ENCODE results near the gene CRB1. TPM values are rescaled to one million over a fixed set of nuclear protein-coding genes. Genes with fewer than 3 reads are reported as not detected.

The CRB1 gene
- total and polyA plus RNA-seq, 2 of the 8 experiments (the other 6 are each of a cell fraction or from before 2014, with no cell fraction given) = 0.03 TPM; not detected in 1

GRCh38 chr1:197234581-197234980 is 33.5 kb upstream of the CRB1 start:
- H3K4me3 ChIP-seq (ENCODE audit: extremely low read depth in 1 of 4, insufficient read depth in 2 of 4, low read depth in 3 of 4, low read length in 4 of 4) = no peak overlapping the region
- FAIRE-seq (no peak), DNase-seq (ENCODE audit: low read depth in 1 of 2, low spot score in 2 of 2) (no peak)
- H2BK20ac ChIP-seq (ENCODE audit: low read length) = no peak overlapping the region
- no peak overlapping the region for H3K56ac ChIP-seq (replicated peaks; ENCODE audit: insufficient read length, low read depth, low read length)
- no peak for TF ChIP-seq CHD1 (IDR thresholded peaks at IDR 0.05; ENCODE audit: low read depth, low read length)
- TF ChIP-seq KDM1A (IDR thresholded peaks at IDR 0.05; ENCODE audit: borderline replicate concordance, low read length) = no peak
- TF ChIP-seq MAX (IDR thresholded peaks at IDR 0.05) = no peak
- TF ChIP-seq NRF1 (IDR thresholded peaks at IDR 0.05; ENCODE audit: low read depth, low read length) = no peak
- TF ChIP-seq EGR1 (IDR thresholded peaks at IDR 0.05; ENCODE audit: borderline replicate concordance, low read depth, low read length) = no peak
- no peak for TF ChIP-seq CEBPB (IDR thresholded peaks at IDR 0.05; ENCODE audit: low read depth, low read length)
- TF ChIP-seq ASH2L (IDR thresholded peaks at IDR 0.05; ENCODE audit: low read length) = no peak
- TF ChIP-seq TAF7 (optimal IDR thresholded peaks at IDR 0.05; ENCODE audit: borderline replicate concordance, low read depth, low read length) = no peak
- no peak for TF ChIP-seq ATF2 (IDR thresholded peaks at IDR 0.05; ENCODE audit: low read length)
- no peak for TF ChIP-seq SAP30 (IDR thresholded peaks at IDR 0.05; ENCODE audit: insufficient read depth, insufficient replicate concordance, low read length)
- H4K91ac ChIP-seq (replicated peaks; ENCODE audit: insufficient read length, low read length) = no peak overlapping the region
- no peak overlapping the region for H3K4me2 ChIP-seq (ENCODE audit: insufficient read depth in 1 of 2, low read depth in 2 of 2, low read length in 2 of 2)
- no peak overlapping the region for H3K23ac ChIP-seq (ENCODE audit: insufficient read length)
- no peak overlapping the region for H2AFZ ChIP-seq (ENCODE audit: low read length)
- H3K79me2 ChIP-seq (ENCODE audit: control insufficient read depth in 1 of 2, insufficient read depth in 2 of 2, low read length in 2 of 2) = no peaks in the 10 kb centered on the region
- no peaks in the 10 kb centered on the region for H3K4me1 ChIP-seq (replicated peaks in 1 of 4; ENCODE audit: control insufficient read depth in 3 of 4, insufficient read depth in 4 of 4, low read length in 3 of 4)
- H3K79me1 ChIP-seq (ENCODE audit: low read depth, low read length) = no peaks in the 10 kb centered on the region
- H2AK5ac ChIP-seq (ENCODE audit: low read depth, low read length) = no peak overlapping the region
- H2BK120ac ChIP-seq (replicated peaks; ENCODE audit: low read depth, low read length) = no peak overlapping the region
- no peaks in the 10 kb centered on the region for H4K20me1 ChIP-seq (replicated peaks in 1 of 2; ENCODE audit: control insufficient read depth in 1 of 2, insufficient read depth in 2 of 2, low read length in 2 of 2)
- ChIA-PET POLR2A (ENCODE audit: partially characterized antibody) (no interaction called here), CTCF (ENCODE audit: partially characterized antibody) (interaction anchor here (1.1 to 1.4 kb wide), 2 partner anchors 14 to 122 kb away, joined by 3 to 5 read pairs; no protein-coding TSS in a partner anchor)
- WGBS, 2 experiments (ENCODE audit: extremely low coverage in 1 of 2, insufficient coverage in 1 of 2, insufficient read length in 1 of 2, insufficient replicate concordance in 2 of 2, low coverage in 1 of 2, low lambda C conversion rate in 2 of 2, missing lambda C conversion rate in 1 of 2) = 95% methylated on average over 1 of the region's 1 CpG; no CpG with 5 or more reads in 1 of the 2 experiments
- H3K27ac ChIP-seq (ENCODE audit: low read depth, low read length) = no peak overlapping the region
- no peak overlapping the region for H2BK5ac ChIP-seq (ENCODE audit: low read depth, low read length)
- no peak overlapping the region for H4K5ac ChIP-seq (ENCODE audit: insufficient read length, low read depth, low read length)
- no peak overlapping the region for H3K14ac ChIP-seq (ENCODE audit: insufficient read length)
- no peak overlapping the region for H4K8ac ChIP-seq (ENCODE audit: extremely low read depth, insufficient read depth, low read length)
- no peak overlapping the region for H2BK15ac ChIP-seq (ENCODE audit: low read length)
- H3K18ac ChIP-seq (ENCODE audit: extremely low read depth, low read length) = no peak overlapping the region
- H3K23me2 ChIP-seq (ENCODE audit: low read depth, low read length) = no peaks in the 10 kb centered on the region
- no peak overlapping the region for H3K9ac ChIP-seq (replicated peaks in 1 of 4; ENCODE audit: extremely low read depth in 1 of 4, low read depth in 3 of 4, low read length in 3 of 4)
- H3K27me3 ChIP-seq (replicated peaks in 1 of 4; ENCODE audit: control insufficient read depth in 3 of 4, extremely low read depth in 1 of 4, insufficient read depth in 3 of 4, low read length in 3 of 4) = no peaks in the 10 kb centered on the region
- no peak overlapping the region for H2BK12ac ChIP-seq (ENCODE audit: low read depth, low read length)
- no peaks in the 10 kb centered on the region for H3K9me3 ChIP-seq (ENCODE audit: insufficient read depth in 2 of 2, low read depth in 1 of 2, low read length in 1 of 2)
- H3K4ac ChIP-seq (replicated peaks; ENCODE audit: insufficient read length, low read depth, low read length) = no peak overlapping the region
- no peaks in the 10 kb centered on the region for H3K36me3 ChIP-seq (ENCODE audit: control insufficient read depth in 2 of 4, insufficient read depth in 4 of 4, low read length in 3 of 4)
